SH-SY5Y (cell line): ENCODE data around the gene ARHGEF16.

Source experiments
- GATA2 ChIP-seq: IDR thresholded peaks from 2 replicates; pipeline ENCODE4 v1.6.1; 2011; ENCODE audit warnings: mild to moderate bottlenecking, low read depth, low read length
- GATA3 ChIP-seq: IDR thresholded peaks from 2 replicates; pipeline ENCODE4 v1.6.1; 2011; ENCODE audit warnings: low read depth, mild to moderate bottlenecking, low read length, moderate library complexity

GRCh38 chr1:3404801-3405200 lies 49.7 kb upstream of the ARHGEF16 start:
- TF ChIP-seq GATA3 (no peak), GATA2 (no peak)
